Thyroid gland (tissue), 4 donors: ENCODE measurements around the gene TGM5.

Source experiments
- CTCF ChIP-seq, 6 experiments: fragments of 200-600 bp in 3 of 6; fragments of 450-650 bp in 3 of 6; sonication (generic) in 3 of 6; IDR thresholded peaks; one replicate each; pipeline ENCODE4 v1.5.1; 2016 to 2019; ENCODE audit warnings: antibody characterized with exemption in 6 of 6, mild to moderate bottlenecking in 2 of 6, inconsistent platforms in 1 of 6, moderate library complexity in 1 of 6
- POLR2A ChIP-seq, 2 donors: fragments of 450-650 bp; IDR thresholded peaks; one replicate each; pipeline ENCODE4 v1.6.1; 2017; ENCODE audit warnings: antibody characterized with exemption in 2 of 2, mild to moderate bottlenecking in 2 of 2, moderate library complexity in 1 of 2

DNA sequence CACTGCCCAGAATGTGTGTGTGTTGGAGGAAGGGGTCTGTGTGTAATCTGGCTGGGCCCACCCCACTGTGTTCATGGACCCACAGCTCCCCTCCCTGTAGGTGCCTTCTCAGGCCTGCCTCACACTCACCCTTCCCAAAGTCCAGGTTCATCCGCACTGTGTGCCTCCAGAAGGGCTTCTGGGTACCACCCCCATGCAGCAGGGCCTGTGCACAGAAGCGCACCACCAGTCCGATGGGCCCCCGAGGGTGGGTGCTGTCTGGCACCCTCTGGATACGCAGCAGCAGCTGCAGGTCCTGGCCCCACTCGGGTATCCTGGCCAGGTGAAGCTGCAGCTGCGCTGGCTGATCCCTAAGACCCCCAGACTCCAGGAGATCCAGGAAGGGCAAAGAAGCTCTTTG lies 12.8 kb upstream of the TGM5 start:
- TF ChIP-seq CTCF (IDR thresholded peaks at IDR 0.05): no peak
- TF ChIP-seq POLR2A (IDR thresholded peaks at IDR 0.05): no peak
